B cell (primary cell): Measurements from ENCODE around the gene RPH3AL. TPM values are rescaled to one million over a fixed set of nuclear protein-coding genes. Genes with fewer than 3 reads are reported as not detected.

Source experiments
- ATAC-seq: fragments of 200-7000 bp; cut with Tn5 transposase; one replicate; pipeline ENCODE4 v1.10.0; 2021; ENCODE audit warnings: low read depth, mild to moderate bottlenecking, moderate number of reproducible peaks, moderate library complexity
- CTCF ChIA-PET: fragments of 350-600 bp; sonication (Branson Sonifier 250); formaldehyde crosslinking; loops from one replicate; lab custom pipeline; 2021; ENCODE audit warnings: antibody characterized with exemption, inconsistent platforms; lab: Charles Lee
- POLR2A ChIA-PET: fragments of 350-600 bp; sonication (Branson Sonifier 250); formaldehyde crosslinking; loops from one replicate; lab custom pipeline; 2021; ENCODE audit warnings: antibody characterized with exemption; lab: Charles Lee
- DNase-seq: peaks from one replicate; pipeline ENCODE4 v3.0.0; 2013
- H2AFZ ChIP-seq: 2 replicates; pipeline ENCODE4 v1.6.1; 2012; ENCODE audit warnings: mild to moderate bottlenecking, low read depth, low read length; ENCODE audit not compliant: insufficient read depth, poor library complexity, severe bottlenecking
- H3K27ac ChIP-seq, 2 donors: 1 replicate in 1 of 2; 2 replicates in 1 of 2; pipeline ENCODE4 v1.5.1; 2012 to 2013; ENCODE audit warnings: low read length in 2 of 2, mild to moderate bottlenecking in 2 of 2, moderate library complexity in 1 of 2
- H3K27me3 ChIP-seq, 4 experiments: fragments of 200-600 bp in 1 of 4; sonication (generic) in 1 of 4; replicated peaks in 1 of 4; 1 replicate in 2 of 4; 2 replicates in 2 of 4; pipeline versions ENCODE4 v1.6.1 to v1.7.0; 2013 to 2016; ENCODE audit warnings: low read length in 3 of 4, mild to moderate bottlenecking in 2 of 4, mixed read lengths in 1 of 4, moderate library complexity in 1 of 4; ENCODE audit not compliant: insufficient read depth in 4 of 4, control insufficient read depth in 3 of 4; ENCODE audit errors: control extremely low read depth in 1 of 4
- H3K36me3 ChIP-seq, 2 experiments: replicated peaks in 1 of 2; 1 replicate in 1 of 2; 2 replicates in 1 of 2; pipeline versions ENCODE4 v1.6.1 to v1.7.1; 2013; ENCODE audit warnings: low read length in 1 of 2; ENCODE audit not compliant: insufficient read depth in 2 of 2, control insufficient read depth in 1 of 2; ENCODE audit errors: control extremely low read depth in 1 of 2, extremely low read depth in 1 of 2
- H3K4me1 ChIP-seq, 2 donors: fragments of 200-600 bp in 1 of 2; sonication (generic) in 1 of 2; 1 replicate in 1 of 2; 2 replicates in 1 of 2; pipeline versions ENCODE4 v1.5.1 to v1.6.1; 2013 to 2017; ENCODE audit warnings: low read length in 2 of 2; ENCODE audit not compliant: control insufficient read depth in 2 of 2, insufficient read depth in 2 of 2
- H3K4me2 ChIP-seq: replicated peaks from 2 replicates; pipeline ENCODE3; 2012; ENCODE audit warnings: mild to moderate bottlenecking, low read depth, low read length; ENCODE audit not compliant: poor library complexity, severe bottlenecking
- H3K4me3 ChIP-seq, 5 experiments: fragments of 200-600 bp in 1 of 5; sonication (generic) in 1 of 5; 1 replicate in 3 of 5; 2 replicates in 2 of 5; pipeline versions ENCODE4 v1.5.1 to v1.7.0; 2011 to 2016; ENCODE audit warnings: low read length in 4 of 5, mild to moderate bottlenecking in 4 of 5, low read depth in 2 of 5, control low read depth in 1 of 5, moderate library complexity in 1 of 5; ENCODE audit not compliant: insufficient read depth in 1 of 5; ENCODE audit errors: control extremely low read depth in 1 of 5, extremely low read depth in 1 of 5
- H3K79me2 ChIP-seq: fragments of 200-600 bp; sonication (generic); one replicate; pipeline ENCODE4 v1.6.0; 2016; ENCODE audit warnings: low read length; ENCODE audit not compliant: control insufficient read depth, insufficient read depth
- H3K9ac ChIP-seq: fragments of 200-600 bp; sonication (generic); 2 replicates; pipeline ENCODE4 v1.6.1; 2017; ENCODE audit warnings: mild to moderate bottlenecking, low read length, moderate library complexity
- H3K9me3 ChIP-seq, 3 donors: one replicate each; pipeline versions ENCODE4 v1.6.1 to v1.7.1; 2013; ENCODE audit warnings: low read length in 2 of 3; ENCODE audit not compliant: control insufficient read depth in 2 of 3, insufficient read depth in 1 of 3; ENCODE audit errors: control extremely low read depth in 1 of 3
- H4K20me1 ChIP-seq: 2 replicates; pipeline ENCODE4 v1.6.0; 2012; ENCODE audit warnings: mild to moderate bottlenecking, low read length; ENCODE audit not compliant: insufficient read depth, control insufficient read depth, poor library complexity, severe bottlenecking
- H3K27ac Mint-ChIP-seq: one replicate; pipeline ENCODE4 v1.8.0; 2021; ENCODE audit warnings: mixed read lengths
- H3K27me3 Mint-ChIP-seq: one replicate; pipeline ENCODE4 v1.8.0; 2021; ENCODE audit warnings: mixed read lengths
- H3K4me1 Mint-ChIP-seq: one replicate; pipeline ENCODE4 v1.8.0; 2021; ENCODE audit warnings: mixed read lengths
- H3K4me3 Mint-ChIP-seq: one replicate; pipeline ENCODE4 v1.8.0; 2021; ENCODE audit warnings: mixed read lengths
- H3K9me3 Mint-ChIP-seq: one replicate; pipeline ENCODE4 v1.8.0; 2022; ENCODE audit warnings: mixed read lengths; ENCODE audit not compliant: insufficient read depth
- EZH2 ChIP-seq: IDR thresholded peaks from 2 replicates; pipeline ENCODE4 v1.6.1; 2012; ENCODE audit warnings: borderline replicate concordance, low read depth, mild to moderate bottlenecking, moderate library complexity, low read length; ENCODE audit not compliant: insufficient read depth, poor library complexity, severe bottlenecking
- WGBS: methylation state at CpG from one replicate; pipeline ENCODE4 v1.1.5; 2013; ENCODE audit warnings: missing lambda C conversion rate; ENCODE audit not compliant: insufficient coverage; 5-methylcytosine and 5-hydroxymethylcytosine counted together
- intact Hi-C: fragments of 100-400 bp; cut with micrococcal nuclease; formaldehyde crosslinking; loops from one replicate; pipeline ENCODE4 v1.10.0; 2022
- polyA plus RNA-seq: library from polyadenylated mRNA; depleted of rRNA; stranded (reverse); fragments of >200 nt; gene quantifications from 2 replicates; pipeline ENCODE4 v1.2.3, GENCODE V29; 2012
- total RNA-seq, 2 donors: library from RNA; stranded (reverse); fragments of 120-200 nt in 1 of 2; gene quantifications; 1 replicate in 1 of 2; 2 replicates in 1 of 2; pipeline versions ENCODE4 v1.2.3 to v1.2.4, GENCODE V29; 2013 to 2022
- TF ChIP-seq, protein P1 (sequence below): fragments of 200-600 bp; IDR thresholded peaks from one replicate; pipeline ENCODE4 v1.8.0; 2022; ENCODE audit warnings: antibody characterized with exemption, mild to moderate bottlenecking

The RPH3AL gene
- total and polyA plus RNA-seq, 2 donors (not counting 1 experiment from before 2014, with no cell fraction given): 10.8 to 13.3 TPM

DNA sequence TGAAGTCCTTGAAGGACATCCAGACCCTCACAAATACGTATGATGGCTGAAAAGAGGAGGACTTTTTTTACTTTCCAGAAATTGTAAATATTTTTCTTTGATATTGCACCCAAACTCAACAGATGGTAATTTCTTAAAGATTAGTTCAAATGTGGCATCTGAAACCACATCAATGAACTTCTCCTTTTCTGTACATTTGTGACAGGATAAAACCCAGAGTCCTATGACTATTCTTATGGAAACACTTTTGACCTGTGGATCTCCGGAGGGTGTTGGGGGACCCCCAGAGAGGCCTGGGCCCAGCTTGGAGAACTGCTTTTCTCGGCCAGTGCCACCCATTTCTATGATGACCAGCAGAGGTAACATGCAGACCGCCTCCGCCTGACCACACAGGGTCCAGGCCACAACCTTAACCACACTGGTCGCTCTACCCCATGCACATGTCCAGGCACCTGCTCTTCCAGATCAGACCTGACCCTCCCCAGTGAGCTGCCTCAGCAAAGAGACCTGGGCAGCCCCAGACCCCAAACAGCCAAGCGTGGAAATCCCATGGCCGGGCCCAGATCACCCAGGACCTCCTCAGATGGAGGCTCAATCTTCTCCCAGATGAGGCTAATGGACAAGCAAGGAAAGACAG, 22.7 kb downstream of the RPH3AL start:
- no peak for TF ChIP-seq EZH2
- TF ChIP-seq, protein P1, sequence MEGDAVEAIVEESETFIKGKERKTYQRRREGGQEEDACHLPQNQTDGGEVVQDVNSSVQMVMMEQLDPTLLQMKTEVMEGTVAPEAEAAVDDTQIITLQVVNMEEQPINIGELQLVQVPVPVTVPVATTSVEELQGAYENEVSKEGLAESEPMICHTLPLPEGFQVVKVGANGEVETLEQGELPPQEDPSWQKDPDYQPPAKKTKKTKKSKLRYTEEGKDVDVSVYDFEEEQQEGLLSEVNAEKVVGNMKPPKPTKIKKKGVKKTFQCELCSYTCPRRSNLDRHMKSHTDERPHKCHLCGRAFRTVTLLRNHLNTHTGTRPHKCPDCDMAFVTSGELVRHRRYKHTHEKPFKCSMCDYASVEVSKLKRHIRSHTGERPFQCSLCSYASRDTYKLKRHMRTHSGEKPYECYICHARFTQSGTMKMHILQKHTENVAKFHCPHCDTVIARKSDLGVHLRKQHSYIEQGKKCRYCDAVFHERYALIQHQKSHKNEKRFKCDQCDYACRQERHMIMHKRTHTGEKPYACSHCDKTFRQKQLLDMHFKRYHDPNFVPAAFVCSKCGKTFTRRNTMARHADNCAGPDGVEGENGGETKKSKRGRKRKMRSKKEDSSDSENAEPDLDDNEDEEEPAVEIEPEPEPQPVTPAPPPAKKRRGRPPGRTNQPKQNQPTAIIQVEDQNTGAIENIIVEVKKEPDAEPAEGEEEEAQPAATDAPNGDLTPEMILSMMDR: no peak
- H3K27me3 Mint-ChIP-seq: peaks cover 5% of the 10 kb centered on the region
- no peaks in the 10 kb centered on the region for H3K9me3 Mint-ChIP-seq
- H3K4me1 Mint-ChIP-seq: no peaks in the 10 kb centered on the region
- Histone ChIP-seq H3K4me3 (no peak overlapping the region), H3K9ac (no peak overlapping the region), H3K4me2 (no peak overlapping the region), H3K79me2 (no peaks in the 10 kb centered on the region), H3K36me3 (no peaks in the 10 kb centered on the region), H3K4me1 (no peaks in the 10 kb centered on the region), H3K9me3 (peaks cover 0 to 6% (median 0%) of the 10 kb centered on the region in 3 donors), H3K27me3 (peaks cover 0 to 2% (median 0%) of the 10 kb centered on the region in 4 experiments), H3K27ac (no peak overlapping the region), H2AFZ (no peak overlapping the region), H4K20me1 (no peaks in the 10 kb centered on the region)
- H3K4me3 Mint-ChIP-seq: no peak overlapping the region
- ChIA-PET CTCF (no interaction called here), POLR2A (no interaction called here)
- H3K27ac Mint-ChIP-seq: no peak overlapping the region
- 68% methylated on average over 7 of the region's 8 CpGs for WGBS
- intact Hi-C loops: no loop called here
- no peak for DNase-seq
- ATAC-seq: no peak

GRCh38 chr17:327971-328370, 24.6 kb downstream of the RPH3AL start:
- H3K4me1 ChIP-seq: no peaks in the 10 kb centered on the region
- WGBS: 91% methylated on average over 3 of the region's 7 CpGs
- no peak overlapping the region for H3K4me2 ChIP-seq
- no peaks in the 10 kb centered on the region for H3K4me1 Mint-ChIP-seq
- POLR2A ChIA-PET: no interaction called here
- ATAC-seq (no peak), DNase-seq (no peak)
- H2AFZ ChIP-seq: no peak overlapping the region
- no peaks in the 10 kb centered on the region for H3K79me2 ChIP-seq
- CTCF ChIA-PET: no interaction called here
- no peak overlapping the region for H3K27ac Mint-ChIP-seq
- TF ChIP-seq EZH2: no peak
- TF ChIP-seq, protein P1: no peak
- no peaks in the 10 kb centered on the region for H3K9me3 Mint-ChIP-seq
- H4K20me1 ChIP-seq: no peaks in the 10 kb centered on the region
- H3K27me3 Mint-ChIP-seq: peaks cover 3% of the 10 kb centered on the region
- H3K4me3 Mint-ChIP-seq: no peak overlapping the region
- no peaks in the 10 kb centered on the region for H3K36me3 ChIP-seq
- no peak overlapping the region for H3K9ac ChIP-seq
- no peak overlapping the region for H3K4me3 ChIP-seq
- H3K9me3 ChIP-seq: peaks cover 0 to 6% (median 0%) of the 10 kb centered on the region in 3 donors
- H3K27me3 ChIP-seq: no peaks in the 10 kb centered on the region
- no peak overlapping the region for H3K27ac ChIP-seq
- intact Hi-C loops: no loop called here
